HepG2 (cell line): Measurements from ENCODE around the gene PTS.

Source experiments
- FIP1L1 ChIP-seq: fragments of 200-400 bp; formaldehyde crosslinking; IDR thresholded peaks from 2 replicates; pipeline ENCODE4 v1.6.1; 2018; ENCODE audit warnings: low read depth, mild to moderate bottlenecking, low read length, moderate library complexity, borderline replicate concordance; ENCODE audit not compliant: insufficient read depth
- FLYWCH1 ChIP-seq: sonication (generic); formaldehyde crosslinking; IDR thresholded peaks from 2 replicates; pipeline ENCODE4 v1.8.1; 2023; ENCODE audit warnings: mild to moderate bottlenecking, missing genetic modification reagents
- NFIC ChIP-seq: IDR thresholded peaks from 2 replicates; pipeline ENCODE4 v1.6.1; 2012; ENCODE audit warnings: mild to moderate bottlenecking, low read length, inconsistent platforms
- ZNF691 ChIP-seq: sonication (generic); formaldehyde crosslinking; IDR thresholded peaks from 2 replicates; pipeline ENCODE4 v1.4.0; 2020; ENCODE audit warnings: missing genetic modification reagents, low read depth, mild to moderate bottlenecking, borderline replicate concordance

GRCh38 chr11:112219476-112220232, 6.6 kb upstream of the PTS start:
- no peak for TF ChIP-seq NFIC
- no peak for TF ChIP-seq FLYWCH1 (CRISPR knock-in tag)
- no peak for TF ChIP-seq FIP1L1
- TF ChIP-seq ZNF691 (CRISPR knock-in tag): no peak
